ENCODE data around the gene DOCK1. TPM values are rescaled to one million over a fixed set of nuclear protein-coding genes. Genes with fewer than 3 reads are reported as not detected.

Gene DOCK1
- total and polyA plus RNA-seq, 8 donors: 46.4 to 77.7 (median 71.3) TPM

DNA sequence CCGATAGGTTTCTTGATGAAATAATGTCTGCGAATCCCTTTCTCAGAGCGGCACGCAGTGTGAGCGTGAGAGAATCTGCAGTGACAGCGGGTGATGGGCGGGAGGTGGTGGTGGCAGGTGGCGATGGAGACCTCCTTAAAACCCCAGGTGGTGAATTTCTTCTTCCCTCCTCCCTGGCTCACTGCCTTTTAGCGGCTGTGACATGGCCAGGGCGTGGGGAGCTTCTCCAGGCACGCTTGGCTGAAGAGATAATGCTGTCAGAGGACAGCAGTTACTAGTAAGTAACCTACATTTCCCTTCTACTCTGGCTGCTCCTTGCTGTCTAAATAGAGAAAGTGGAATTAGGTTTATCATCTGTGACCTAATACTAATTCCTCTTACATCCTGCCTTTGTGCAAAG is 432.6 kb downstream of the DOCK1 start:
- H3K9me3 ChIP-seq: no peaks in the 10 kb centered on the region
- no peak overlapping the region for H3K27ac ChIP-seq
- TF ChIP-seq CTCF (IDR thresholded peaks at IDR 0.05): no peak
- H3K4me3 ChIP-seq: no peak overlapping the region
- H3K36me3 ChIP-seq: no peaks in the 10 kb centered on the region
- DNase-seq (no peak), ATAC-seq (peak; percentile 19)
- intact Hi-C loops (cut with DNase I): no loop called here
- H3K27me3 ChIP-seq: no peaks in the 10 kb centered on the region
- H3K4me1 ChIP-seq: peaks cover 0 to 8% of the 10 kb centered on the region in 2 donors

GRCh38 chr10:127338399-127339110 is 433.3 kb downstream of the DOCK1 start:
- Histone ChIP-seq H3K4me1 (peaks cover 0 to 8% of the 10 kb centered on the region in 2 donors), H3K36me3 (no peaks in the 10 kb centered on the region), H3K27ac (peak overlapping the region in 1 of 2 donors; percentile 39), H3K27me3 (no peaks in the 10 kb centered on the region), H3K4me3 (no peak overlapping the region), H3K9me3 (no peaks in the 10 kb centered on the region)
- peak in 2 of 4 donors; percentile 20 to 39 for DNase-seq
- TF ChIP-seq CTCF (IDR thresholded peaks at IDR 0.05): no peak
- intact Hi-C loops (cut with DNase I): no loop called here
- ATAC-seq: peak; percentile 79

GRCh38 chr10:127343821-127344220 is 438.6 kb downstream of the DOCK1 start:
- intact Hi-C loops (cut with DNase I): no loop called here
- Histone ChIP-seq H3K4me3 (no peak overlapping the region), H3K4me1 (no peaks in the 10 kb centered on the region), H3K36me3 (peaks cover 0 to 24% of the 10 kb centered on the region in 2 donors), H3K27ac (no peak overlapping the region), H3K27me3 (no peaks in the 10 kb centered on the region), H3K9me3 (no peaks in the 10 kb centered on the region)
- TF ChIP-seq CTCF (IDR thresholded peaks at IDR 0.05): no peak
- DNase-seq (no peak), ATAC-seq (no peak)

- DNase-seq: no peak
Observed at GRCh38 chr10:127344346-127344745, 439.1 kb downstream of the DOCK1 start.

More at GRCh38 chr10:127344346-127344745, 439.1 kb downstream of the DOCK1 start:
- Histone ChIP-seq H3K36me3 (peaks cover 0 to 24% of the 10 kb centered on the region in 2 donors), H3K4me1 (no peaks in the 10 kb centered on the region), H3K9me3 (no peaks in the 10 kb centered on the region), H3K4me3 (no peak overlapping the region), H3K27ac (no peak overlapping the region), H3K27me3 (no peaks in the 10 kb centered on the region)
- no peak for ATAC-seq
- intact Hi-C loops (cut with DNase I): no loop called here
- no peak for TF ChIP-seq CTCF (IDR thresholded peaks at IDR 0.05)
